Stimulated activated naive CD8-positive, alpha-beta T cell treated with anti-CD3 and anti-CD28 coated beads, Interleukin-15, Interleukin-2, amounts not matched to agents 100 ng/mL and 50 ng/mL, for 24 hours (primary cell): Measurements from ENCODE around the gene FNDC3B.

Experiments
- H3K27ac Mint-ChIP-seq: one replicate; pipeline ENCODE4 v1.8.0; 2021; ENCODE audit warnings: mild to moderate bottlenecking, mixed read lengths
- H3K27me3 Mint-ChIP-seq: one replicate; pipeline ENCODE4 v1.8.0; 2021; ENCODE audit warnings: mixed read lengths
- H3K36me3 Mint-ChIP-seq: one replicate; pipeline ENCODE4 v1.8.0; 2021; ENCODE audit warnings: low read depth, mixed read lengths
- H3K4me1 Mint-ChIP-seq: one replicate; pipeline ENCODE4 v1.8.0; 2021; ENCODE audit warnings: low read depth, mixed read lengths
- H3K4me3 Mint-ChIP-seq: one replicate; pipeline ENCODE4 v1.8.0; 2021; ENCODE audit warnings: mild to moderate bottlenecking, mixed read lengths
- H3K9me3 Mint-ChIP-seq: one replicate; pipeline ENCODE4 v1.8.0; 2021; ENCODE audit warnings: mixed read lengths

Gene FNDC3B

DNA sequence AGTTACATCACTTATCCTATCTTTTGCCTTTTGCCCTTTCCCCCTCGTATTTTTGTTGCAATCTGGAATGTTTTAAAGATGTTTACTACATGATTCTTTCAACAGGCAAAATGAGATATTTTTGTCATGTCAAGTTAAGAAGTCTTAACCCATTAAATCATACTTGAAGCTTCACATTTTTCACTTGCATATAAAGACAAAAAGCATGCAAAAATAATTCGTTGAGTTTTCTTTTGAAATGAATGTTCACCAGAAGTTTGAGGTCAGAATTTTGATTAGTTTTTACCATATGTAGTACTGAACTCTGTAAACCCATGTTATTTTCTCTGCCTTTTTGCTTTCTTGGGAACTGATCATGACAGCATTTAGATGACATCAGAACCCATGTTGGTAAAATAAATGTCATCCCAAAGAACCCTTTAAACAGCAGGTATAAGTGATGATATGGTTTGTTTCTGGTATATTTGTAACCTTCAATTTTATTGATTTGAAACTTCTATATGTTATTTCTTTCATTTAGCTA lies 220.4 kb downstream of the FNDC3B start:
- no peaks in the 10 kb centered on the region for H3K27me3 Mint-ChIP-seq
- H3K27ac Mint-ChIP-seq: no peak overlapping the region
- peaks cover 33% of the 10 kb centered on the region for H3K36me3 Mint-ChIP-seq
- no peaks in the 10 kb centered on the region for H3K4me1 Mint-ChIP-seq
- H3K4me3 Mint-ChIP-seq: no peak overlapping the region
- peaks cover 4% of the 10 kb centered on the region for H3K9me3 Mint-ChIP-seq

DNA sequence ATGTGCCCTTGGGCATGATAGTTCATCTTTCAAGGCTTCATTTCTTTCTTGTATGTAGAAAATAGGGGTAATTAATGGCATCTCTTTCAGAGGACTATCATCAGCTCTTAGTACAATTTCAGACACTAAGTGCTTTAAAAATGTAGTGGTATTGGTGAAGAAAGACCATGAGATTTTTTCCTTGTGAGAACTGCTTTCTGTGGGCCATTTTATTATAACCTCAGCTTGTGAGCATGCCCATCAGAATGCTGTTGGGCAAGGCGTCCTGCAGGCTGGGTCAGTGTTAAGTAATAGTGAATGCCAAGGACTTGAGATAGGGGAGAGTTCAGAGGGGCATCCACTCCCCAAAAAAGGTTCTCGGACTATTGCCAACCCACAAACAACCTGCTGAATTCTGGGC lies 221.0 kb downstream of the FNDC3B start:
- Mint-ChIP-seq H3K27ac (no peak overlapping the region), H3K27me3 (no peaks in the 10 kb centered on the region), H3K9me3 (peaks cover 4% of the 10 kb centered on the region), H3K4me1 (no peaks in the 10 kb centered on the region), H3K4me3 (no peak overlapping the region), H3K36me3 (peaks cover 33% of the 10 kb centered on the region)

DNA sequence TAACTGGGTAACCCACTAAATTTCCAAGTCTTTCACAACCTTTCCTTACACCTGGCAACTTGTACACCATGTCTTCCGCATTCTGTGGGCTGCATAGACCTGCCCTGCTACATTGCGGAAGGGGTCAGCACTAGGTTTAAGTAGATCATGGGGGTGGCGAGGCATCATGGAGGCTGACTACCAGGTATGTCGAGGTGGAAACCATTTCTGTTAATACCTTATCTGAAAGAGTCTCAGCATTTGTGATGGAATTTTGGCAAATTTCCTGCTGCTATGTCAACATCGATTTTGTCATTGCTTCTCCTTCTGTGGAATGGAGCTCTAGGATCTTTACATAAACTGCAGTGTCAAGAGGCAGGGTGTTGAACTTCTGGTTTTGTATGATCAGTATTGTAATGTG lies 221.7 kb downstream of the FNDC3B start:
- Mint-ChIP-seq H3K27me3 (no peaks in the 10 kb centered on the region), H3K9me3 (peaks cover 4% of the 10 kb centered on the region), H3K36me3 (peaks cover 33% of the 10 kb centered on the region), H3K27ac (no peak overlapping the region), H3K4me1 (no peaks in the 10 kb centered on the region), H3K4me3 (no peak overlapping the region)

DNA sequence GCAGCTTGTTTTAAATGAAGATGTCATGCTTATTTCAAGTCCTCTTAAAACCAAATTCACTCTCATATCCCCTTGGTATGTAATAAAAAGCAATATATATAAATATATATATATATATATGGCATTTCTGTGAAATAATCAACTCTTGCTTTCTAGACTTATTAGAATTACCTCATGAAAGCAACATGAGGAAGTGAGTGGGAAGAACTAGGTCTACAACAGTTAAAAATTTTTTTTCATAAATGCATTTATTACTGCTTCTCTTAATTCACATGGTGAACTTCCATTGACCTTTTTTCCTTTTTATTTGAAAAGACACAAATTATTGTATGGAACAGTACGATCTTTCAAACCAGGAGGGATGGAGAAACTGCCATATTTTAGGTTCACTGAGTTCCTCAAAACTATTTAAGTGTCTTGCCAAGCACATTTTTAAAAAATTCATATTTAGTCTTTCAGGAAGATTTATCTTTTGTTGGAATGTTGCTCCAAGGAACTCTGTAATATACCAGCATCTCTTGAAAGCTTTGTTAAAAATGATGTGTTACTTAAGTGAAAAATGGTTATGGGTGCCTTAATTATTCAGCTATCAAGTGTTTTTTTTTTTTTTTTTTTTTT lies 223.7 kb downstream of the FNDC3B start:
- H3K36me3 Mint-ChIP-seq: peaks cover 37% of the 10 kb centered on the region
- no peak overlapping the region for H3K27ac Mint-ChIP-seq
- H3K4me1 Mint-ChIP-seq: no peaks in the 10 kb centered on the region
- peaks cover 4% of the 10 kb centered on the region for H3K9me3 Mint-ChIP-seq
- no peak overlapping the region for H3K4me3 Mint-ChIP-seq
- H3K27me3 Mint-ChIP-seq: no peaks in the 10 kb centered on the region

DNA sequence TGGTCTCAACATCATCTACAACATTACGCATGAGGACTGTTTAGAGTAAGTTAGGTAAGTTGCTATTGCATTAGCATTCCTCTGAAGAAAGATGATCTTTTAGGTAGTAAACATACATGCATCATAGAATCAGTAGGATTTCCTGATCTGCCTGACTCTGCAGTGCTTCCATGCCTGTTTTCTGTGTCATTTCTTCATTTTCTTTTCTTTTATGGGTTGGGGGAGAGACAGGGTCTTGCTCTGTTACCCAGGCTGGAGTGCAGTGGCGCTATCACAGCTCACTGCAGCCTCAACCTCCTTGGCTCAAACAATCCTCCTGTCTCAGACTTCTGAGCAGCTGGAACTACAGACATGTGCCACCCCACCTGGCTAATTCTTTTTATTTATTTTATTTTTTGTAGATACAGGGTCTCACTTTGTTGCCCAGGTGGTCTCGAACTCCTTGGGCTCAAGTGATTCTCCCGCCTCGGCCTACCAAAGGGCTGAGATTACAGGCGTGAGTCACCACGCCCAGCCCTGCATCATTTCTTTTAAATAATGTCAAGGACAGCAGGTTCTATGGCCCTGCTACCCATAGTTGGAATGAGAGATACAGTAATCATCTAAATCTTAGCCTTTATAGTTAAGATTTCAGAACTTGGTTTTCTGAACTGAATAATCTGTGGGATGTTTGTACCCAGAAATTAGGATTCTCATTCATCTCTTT lies 224.6 kb downstream of the FNDC3B start:
- H3K4me1 Mint-ChIP-seq: no peaks in the 10 kb centered on the region
- peaks cover 4% of the 10 kb centered on the region for H3K9me3 Mint-ChIP-seq
- no peak overlapping the region for H3K4me3 Mint-ChIP-seq
- H3K27ac Mint-ChIP-seq: no peak overlapping the region
- peaks cover 42% of the 10 kb centered on the region for H3K36me3 Mint-ChIP-seq
- no peaks in the 10 kb centered on the region for H3K27me3 Mint-ChIP-seq

DNA sequence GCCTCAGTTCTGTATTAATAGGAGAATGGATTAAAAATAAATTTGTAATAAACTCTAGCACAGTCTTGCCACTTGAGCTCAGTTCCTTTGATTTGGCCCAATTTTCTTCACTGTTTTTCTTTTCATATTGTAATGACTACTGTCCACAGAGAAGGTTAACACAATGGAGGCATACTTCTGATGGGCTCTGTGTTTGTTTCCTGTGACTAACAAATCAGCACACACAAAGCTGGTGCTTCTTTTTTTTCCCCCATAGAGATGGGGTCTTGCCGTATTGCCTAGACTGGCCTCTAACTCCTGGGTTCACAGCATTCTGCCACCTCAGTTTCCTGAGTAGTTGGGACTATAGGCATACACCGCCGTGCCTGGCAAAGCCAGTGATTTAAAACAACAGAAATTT lies 226.7 kb downstream of the FNDC3B start:
- Mint-ChIP-seq H3K27ac (no peak overlapping the region), H3K27me3 (no peaks in the 10 kb centered on the region), H3K4me3 (no peak overlapping the region), H3K36me3 (peaks cover 42% of the 10 kb centered on the region), H3K9me3 (peaks cover 4% of the 10 kb centered on the region), H3K4me1 (no peaks in the 10 kb centered on the region)

DNA sequence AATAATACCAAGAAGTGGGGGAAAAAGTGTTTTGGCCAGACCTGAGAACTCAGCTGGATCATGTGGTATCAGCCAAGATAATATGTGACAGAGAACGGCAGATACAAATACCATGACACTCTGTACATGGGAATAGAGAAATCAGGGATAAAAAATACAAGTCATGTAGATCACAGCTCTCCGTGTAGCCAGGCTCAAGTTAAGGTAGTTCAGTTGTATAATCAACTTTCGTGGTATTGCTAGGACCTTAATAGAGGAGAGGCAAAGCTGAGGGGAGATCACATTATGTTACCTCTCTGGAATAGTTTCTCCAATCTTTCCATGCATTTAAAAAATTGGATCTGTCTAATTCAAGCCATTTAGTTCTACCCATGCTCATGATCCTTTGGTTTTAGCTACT lies 229.0 kb downstream of the FNDC3B start:
- Mint-ChIP-seq H3K4me3 (no peak overlapping the region), H3K27ac (no peak overlapping the region), H3K4me1 (no peaks in the 10 kb centered on the region), H3K9me3 (no peaks in the 10 kb centered on the region), H3K36me3 (peaks cover 31% of the 10 kb centered on the region), H3K27me3 (no peaks in the 10 kb centered on the region)

DNA sequence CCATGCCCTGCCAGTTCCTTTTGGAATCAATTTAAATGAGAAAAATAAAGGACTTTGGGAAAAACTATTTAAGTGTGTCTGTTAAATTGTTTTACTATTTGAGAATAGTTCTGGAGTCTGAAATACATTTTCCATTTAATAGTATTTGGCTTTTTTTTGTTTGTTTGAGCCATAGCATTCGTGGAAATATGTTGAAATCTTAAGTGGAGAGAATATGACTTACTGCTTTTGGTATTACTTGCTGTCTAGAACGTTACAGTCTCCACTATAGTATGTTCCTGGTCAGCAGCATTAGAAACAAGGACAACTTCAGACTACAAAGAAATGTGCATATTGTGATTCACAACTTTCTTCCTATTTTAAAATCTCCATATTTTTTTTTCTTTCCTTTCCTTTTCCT lies 229.5 kb downstream of the FNDC3B start:
- Mint-ChIP-seq H3K4me3 (no peak overlapping the region), H3K27ac (no peak overlapping the region), H3K4me1 (no peaks in the 10 kb centered on the region), H3K27me3 (no peaks in the 10 kb centered on the region), H3K36me3 (peaks cover 27% of the 10 kb centered on the region), H3K9me3 (no peaks in the 10 kb centered on the region)

DNA sequence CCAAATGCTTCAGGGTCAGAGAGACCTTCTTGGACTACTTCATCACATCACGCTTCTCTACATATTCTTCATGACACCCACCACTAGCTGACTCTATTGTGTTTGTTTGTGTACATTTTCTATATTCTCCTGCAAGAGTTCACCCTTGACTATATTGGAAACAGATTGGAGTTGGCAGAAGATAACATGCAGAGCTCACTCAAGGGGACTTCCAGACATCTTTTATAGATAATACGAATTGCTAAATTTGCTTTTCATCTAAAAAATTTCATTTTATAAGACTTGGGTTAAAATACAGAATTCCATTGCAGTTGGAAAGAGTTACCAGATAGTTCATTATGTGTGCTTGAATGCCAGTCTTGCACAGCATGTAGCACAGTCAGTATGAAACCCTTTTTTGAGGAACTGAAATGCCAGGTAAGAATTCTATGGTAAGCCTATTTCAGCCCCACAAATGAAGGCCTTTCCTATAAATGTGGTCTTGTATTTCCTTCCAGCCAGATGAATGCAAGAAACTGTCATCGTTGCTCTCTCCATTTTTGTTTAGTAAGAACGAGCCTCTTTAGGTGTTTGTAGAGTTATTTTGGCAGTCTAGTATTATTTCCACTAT lies 231.3 kb downstream of the FNDC3B start:
- Mint-ChIP-seq H3K4me1 (no peaks in the 10 kb centered on the region), H3K27me3 (no peaks in the 10 kb centered on the region), H3K4me3 (no peak overlapping the region), H3K36me3 (peaks cover 30% of the 10 kb centered on the region), H3K27ac (no peak overlapping the region), H3K9me3 (no peaks in the 10 kb centered on the region)

DNA sequence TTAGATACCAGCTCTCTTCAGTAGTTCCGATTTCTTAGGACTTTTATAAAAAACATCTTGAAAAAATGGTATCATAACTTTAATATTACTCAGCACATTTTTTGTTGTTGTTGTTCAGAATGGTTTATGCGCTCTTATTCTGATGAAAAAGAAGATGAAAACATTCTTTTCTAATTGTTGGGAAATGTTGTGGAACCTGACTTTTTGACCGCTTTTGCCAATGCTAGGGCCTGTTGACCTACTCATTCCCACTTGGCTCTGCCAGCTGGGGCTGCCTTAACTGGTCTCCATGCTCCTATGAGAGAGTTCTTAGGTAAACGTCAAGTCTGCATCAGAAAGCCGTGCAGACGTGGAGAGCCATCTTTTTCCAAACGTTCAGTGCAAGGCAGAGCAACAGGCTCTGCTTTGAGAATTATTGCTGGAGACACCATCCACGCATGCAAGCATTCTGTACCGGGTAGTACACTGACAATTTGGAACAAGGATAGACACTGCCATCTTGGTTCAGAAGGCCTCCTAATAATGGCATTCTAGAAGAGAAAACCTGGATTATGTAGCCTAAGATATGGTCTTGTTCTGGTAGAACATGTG lies 232.1 kb downstream of the FNDC3B start:
- H3K4me1 Mint-ChIP-seq: no peaks in the 10 kb centered on the region
- peaks cover 22% of the 10 kb centered on the region for H3K36me3 Mint-ChIP-seq
- no peak overlapping the region for H3K27ac Mint-ChIP-seq
- no peak overlapping the region for H3K4me3 Mint-ChIP-seq
- H3K9me3 Mint-ChIP-seq: no peaks in the 10 kb centered on the region
- no peaks in the 10 kb centered on the region for H3K27me3 Mint-ChIP-seq

DNA sequence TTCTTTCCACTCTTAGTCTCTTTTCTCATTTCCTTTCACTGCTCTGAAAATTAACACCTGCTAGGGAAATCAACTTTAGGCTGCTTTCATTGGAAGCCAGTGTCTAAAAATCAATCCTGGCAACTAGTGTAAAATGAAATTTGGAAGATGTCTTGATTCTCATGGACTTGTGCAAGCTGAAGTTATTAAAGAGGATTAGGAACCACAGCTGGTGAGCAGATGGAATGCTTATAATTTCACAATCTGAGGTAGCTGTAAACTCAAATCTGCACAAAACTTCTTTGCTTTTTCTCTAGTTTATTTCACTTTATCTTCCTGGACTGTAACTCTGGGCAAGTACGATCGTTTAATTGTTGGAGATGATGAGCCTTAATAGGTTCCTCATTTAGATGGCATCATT lies 233.3 kb downstream of the FNDC3B start:
- H3K27me3 Mint-ChIP-seq: no peaks in the 10 kb centered on the region
- H3K27ac Mint-ChIP-seq: no peak overlapping the region
- H3K36me3 Mint-ChIP-seq: peaks cover 18% of the 10 kb centered on the region
- H3K4me1 Mint-ChIP-seq: no peaks in the 10 kb centered on the region
- H3K9me3 Mint-ChIP-seq: no peaks in the 10 kb centered on the region
- H3K4me3 Mint-ChIP-seq: no peak overlapping the region

DNA sequence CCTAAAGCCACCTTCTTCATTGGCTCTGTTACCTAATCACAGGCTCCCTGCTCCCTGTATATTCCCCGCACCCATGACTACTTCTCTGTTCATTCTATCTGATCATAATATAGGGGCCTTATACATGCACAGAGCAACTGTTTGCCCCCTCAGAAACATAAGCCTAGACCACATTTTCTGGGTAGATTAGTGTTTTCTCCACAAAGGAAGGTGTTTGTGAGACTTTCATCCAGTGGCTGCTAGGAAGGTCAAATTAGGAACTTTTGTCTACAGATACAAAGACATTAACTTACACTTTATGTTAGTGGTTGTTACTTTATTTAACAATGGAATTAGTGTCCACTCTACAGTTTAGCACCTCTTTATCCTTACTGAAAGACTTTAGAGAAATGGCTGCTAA lies 234.0 kb downstream of the FNDC3B start:
- no peaks in the 10 kb centered on the region for H3K27me3 Mint-ChIP-seq
- H3K36me3 Mint-ChIP-seq: peaks cover 17% of the 10 kb centered on the region
- no peak overlapping the region for H3K4me3 Mint-ChIP-seq
- H3K27ac Mint-ChIP-seq: no peak overlapping the region
- H3K4me1 Mint-ChIP-seq: no peaks in the 10 kb centered on the region
- H3K9me3 Mint-ChIP-seq: no peaks in the 10 kb centered on the region

DNA sequence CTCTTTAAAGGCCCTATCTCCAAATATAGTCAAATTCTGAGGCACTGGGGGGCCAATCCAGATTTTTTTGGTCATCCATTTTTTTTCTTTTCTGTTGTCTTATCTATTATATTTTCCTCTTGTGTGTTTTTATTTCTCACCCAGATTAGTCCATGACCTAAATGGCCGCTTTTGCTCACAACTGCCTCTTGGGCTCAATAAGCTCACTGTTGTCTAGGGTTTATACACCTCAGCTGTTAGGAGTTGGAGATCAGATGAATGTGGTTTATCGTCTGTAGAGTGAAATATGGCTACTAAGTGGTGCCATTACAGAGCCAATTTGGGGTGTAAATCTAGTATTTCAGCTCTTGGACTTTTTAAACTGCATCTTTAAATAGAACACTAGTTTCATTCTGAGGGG lies 235.5 kb downstream of the FNDC3B start:
- Mint-ChIP-seq H3K27ac (no peak overlapping the region), H3K4me3 (no peak overlapping the region), H3K27me3 (no peaks in the 10 kb centered on the region), H3K4me1 (no peaks in the 10 kb centered on the region), H3K9me3 (no peaks in the 10 kb centered on the region), H3K36me3 (peaks cover 15% of the 10 kb centered on the region)

DNA sequence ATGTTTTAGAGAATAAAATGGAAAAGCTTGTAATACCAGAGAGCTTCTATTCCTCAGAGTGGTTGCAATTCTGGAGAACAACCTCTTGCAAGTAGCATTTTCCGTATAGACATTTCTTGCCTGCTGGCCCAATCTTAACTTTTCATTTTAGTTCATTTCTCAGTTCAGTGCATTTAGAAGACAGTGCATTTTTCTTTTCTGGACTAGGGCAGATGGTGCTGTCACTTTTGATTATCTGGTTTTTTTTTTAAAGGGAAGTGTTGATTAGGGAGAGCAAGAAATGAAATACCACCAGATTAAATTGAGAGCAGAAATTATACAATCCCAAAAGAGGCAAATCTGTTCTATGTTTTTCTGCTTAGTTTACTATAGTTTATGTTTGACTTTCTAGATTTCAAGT lies 236.2 kb downstream of the FNDC3B start:
- no peak overlapping the region for H3K27ac Mint-ChIP-seq
- no peak overlapping the region for H3K4me3 Mint-ChIP-seq
- H3K4me1 Mint-ChIP-seq: no peaks in the 10 kb centered on the region
- no peaks in the 10 kb centered on the region for H3K27me3 Mint-ChIP-seq
- no peaks in the 10 kb centered on the region for H3K9me3 Mint-ChIP-seq
- H3K36me3 Mint-ChIP-seq: peaks cover 15% of the 10 kb centered on the region

DNA sequence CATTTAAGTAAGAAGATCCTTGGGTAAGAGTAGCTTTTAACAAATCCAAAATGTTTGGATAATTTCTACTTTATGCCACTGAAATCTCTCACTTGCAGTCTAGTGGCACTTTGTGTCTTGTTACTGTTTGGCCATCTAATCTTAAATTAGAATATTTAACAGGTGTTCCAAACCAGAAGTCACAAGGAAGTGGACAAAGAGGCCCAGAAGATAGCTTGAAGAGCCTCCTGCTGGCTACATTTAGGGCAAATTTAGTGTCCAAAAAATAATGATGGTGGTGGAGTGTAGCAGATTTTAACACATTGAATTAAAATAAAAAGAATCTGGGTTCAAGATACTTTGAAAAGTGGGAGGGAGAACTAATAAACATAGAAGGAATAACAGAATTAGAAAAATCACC lies 236.7 kb downstream of the FNDC3B start:
- Mint-ChIP-seq H3K4me3 (no peak overlapping the region), H3K9me3 (no peaks in the 10 kb centered on the region), H3K27ac (no peak overlapping the region), H3K36me3 (peaks cover 15% of the 10 kb centered on the region), H3K4me1 (no peaks in the 10 kb centered on the region), H3K27me3 (no peaks in the 10 kb centered on the region)
